Urothelium cell line (cell line): Measurements from ENCODE around the gene ATP13A3.

Experiments
- DNase-seq: peaks from one replicate; pipeline ENCODE4 v3.0.0; 2011; ENCODE audit warnings: low spot score, mixed read lengths
- FAIRE-seq: peaks from 2 replicates; lab custom pipeline; 2011; peaks lifted over from hg19 to GRCh38; lab: Jason Lieb, UNC

ATP13A3 gene

DNA sequence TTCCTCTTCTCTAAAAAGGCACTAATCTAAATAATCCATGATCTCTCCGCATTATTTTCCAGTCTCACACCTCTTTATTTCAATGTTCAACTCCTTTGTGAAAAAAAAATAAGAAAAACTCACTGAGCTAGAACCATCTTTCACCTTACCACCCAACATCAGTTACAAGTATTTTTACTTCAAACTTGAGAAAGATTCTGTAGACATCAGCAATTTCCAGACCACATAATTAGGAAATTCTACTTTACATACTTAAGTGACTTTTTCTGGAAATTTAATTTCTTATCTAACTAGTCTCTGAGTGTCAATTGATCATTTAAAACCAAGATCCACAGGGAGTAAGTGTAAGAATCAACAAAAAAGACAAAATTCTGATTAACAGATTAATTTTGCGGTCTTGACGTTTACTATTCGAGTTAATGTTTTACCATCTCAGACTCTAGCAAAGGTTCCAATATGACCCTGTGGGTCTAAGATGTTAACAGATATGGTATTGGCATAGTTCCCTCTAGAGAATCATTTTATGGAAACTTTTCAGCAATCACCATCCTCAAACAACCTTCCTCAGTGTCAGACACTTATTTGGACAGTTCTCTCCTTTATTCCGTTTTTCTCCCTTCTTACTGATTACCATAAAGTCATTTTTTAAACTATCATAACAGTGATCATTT is 5.1 kb downstream of the ATP13A3 start:
- no peak for FAIRE-seq
- no peak for DNase-seq

DNA sequence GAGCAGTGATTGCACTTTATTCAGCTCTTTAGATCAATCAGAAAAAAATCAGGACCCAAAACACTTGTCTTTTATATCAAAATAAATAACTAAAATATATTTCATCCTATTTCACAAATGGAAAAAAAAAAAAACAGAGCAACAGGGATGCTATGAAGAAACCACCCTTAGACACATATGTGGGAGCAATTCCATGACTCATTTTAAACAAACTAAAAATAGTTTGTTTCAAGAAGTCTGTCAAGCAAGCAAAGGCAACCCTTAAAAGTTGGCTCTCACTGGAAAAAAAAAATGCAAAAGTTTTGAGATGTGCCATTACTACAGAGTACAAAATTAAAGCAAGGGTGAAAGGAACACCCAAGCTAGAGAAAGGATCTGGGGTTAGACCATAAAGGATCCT is 5.7 kb downstream of the ATP13A3 start:
- FAIRE-seq, result no peak
- DNase-seq, result no peak

DNA sequence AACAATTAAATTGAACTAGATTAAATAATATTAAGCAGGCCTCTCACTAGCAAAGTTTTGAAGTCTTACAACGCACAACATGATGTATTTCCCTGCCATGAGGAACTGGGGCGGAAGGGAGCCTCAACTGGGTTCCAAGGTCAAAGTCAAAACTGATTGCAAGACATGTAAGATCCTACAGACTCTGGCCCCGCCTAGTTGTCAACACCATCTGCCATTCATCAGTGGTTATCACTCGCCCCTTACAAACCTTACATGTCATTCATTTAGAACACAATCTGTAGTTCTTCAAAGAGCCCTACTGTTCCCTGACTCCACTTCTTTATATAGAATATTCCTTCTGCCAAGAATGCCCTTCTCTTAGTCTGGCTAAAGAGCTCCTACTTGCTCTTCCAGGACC is 10.0 kb downstream of the ATP13A3 start:
- no peak for DNase-seq
- FAIRE-seq, result no peak

DNA sequence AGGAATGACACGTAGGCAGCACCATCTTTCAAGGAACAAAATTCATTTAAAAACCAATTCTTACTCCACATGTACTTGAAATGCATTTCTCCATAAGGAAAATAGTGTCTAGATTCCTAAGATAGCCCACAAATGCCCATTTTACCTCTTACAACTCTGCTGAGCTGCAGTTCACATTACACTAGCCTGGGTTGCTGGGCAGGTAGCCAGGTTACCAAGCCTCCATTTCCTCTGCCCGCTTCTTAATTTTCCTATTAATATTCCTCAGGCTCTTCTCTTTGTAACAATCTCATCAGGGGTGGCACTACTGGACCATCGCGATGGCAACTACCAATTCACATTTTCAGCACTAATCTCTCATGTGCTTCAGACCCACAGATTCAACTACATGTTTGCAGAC is 10.8 kb downstream of the ATP13A3 start:
- DNase-seq, result no peak

DNA sequence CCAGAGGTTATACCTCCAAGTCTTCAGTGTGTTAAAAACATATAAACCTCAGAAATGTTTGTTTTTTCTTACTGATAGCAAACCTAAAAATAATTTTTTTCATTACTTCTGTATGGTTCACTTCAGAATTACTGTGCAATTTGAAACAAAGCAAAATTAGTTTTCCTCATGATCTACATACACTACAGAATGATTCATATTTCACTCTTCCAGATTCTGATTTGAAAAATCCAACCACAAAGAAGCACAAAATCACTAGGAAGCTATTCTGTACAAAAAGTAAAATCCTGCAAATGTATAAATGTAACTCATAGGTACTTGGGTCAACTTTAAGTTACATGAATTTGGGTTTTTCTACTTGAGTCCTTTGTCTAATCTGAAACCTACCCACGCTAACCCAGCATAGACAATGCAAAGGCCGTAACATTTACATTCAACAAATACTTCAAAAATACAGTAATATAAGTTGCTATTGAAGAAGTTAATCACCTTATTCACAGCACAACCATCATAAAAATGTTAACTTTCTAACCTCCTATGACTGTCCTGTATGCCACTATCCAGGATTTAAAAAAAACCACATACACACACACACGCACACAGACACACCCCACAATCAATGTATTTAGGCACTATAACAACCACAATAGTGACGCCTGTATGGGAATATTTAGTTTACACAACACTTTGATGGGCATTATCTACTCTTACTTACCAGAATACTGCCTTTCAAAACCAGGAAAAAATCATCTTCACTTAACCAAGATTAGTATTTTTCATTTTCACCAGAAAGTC is 11.5 kb downstream of the ATP13A3 start:
- no peak for DNase-seq

More for the DNA sequence above, 10.8 kb downstream of the ATP13A3 start:
- no peak for FAIRE-seq

GRCh38 chr3:194474675-194475074 is 12.1 kb downstream of the ATP13A3 start:
- DNase-seq, result no peak
- FAIRE-seq, result no peak

More for the DNA sequence above, 11.5 kb downstream of the ATP13A3 start:
- FAIRE-seq, result no peak

DNA sequence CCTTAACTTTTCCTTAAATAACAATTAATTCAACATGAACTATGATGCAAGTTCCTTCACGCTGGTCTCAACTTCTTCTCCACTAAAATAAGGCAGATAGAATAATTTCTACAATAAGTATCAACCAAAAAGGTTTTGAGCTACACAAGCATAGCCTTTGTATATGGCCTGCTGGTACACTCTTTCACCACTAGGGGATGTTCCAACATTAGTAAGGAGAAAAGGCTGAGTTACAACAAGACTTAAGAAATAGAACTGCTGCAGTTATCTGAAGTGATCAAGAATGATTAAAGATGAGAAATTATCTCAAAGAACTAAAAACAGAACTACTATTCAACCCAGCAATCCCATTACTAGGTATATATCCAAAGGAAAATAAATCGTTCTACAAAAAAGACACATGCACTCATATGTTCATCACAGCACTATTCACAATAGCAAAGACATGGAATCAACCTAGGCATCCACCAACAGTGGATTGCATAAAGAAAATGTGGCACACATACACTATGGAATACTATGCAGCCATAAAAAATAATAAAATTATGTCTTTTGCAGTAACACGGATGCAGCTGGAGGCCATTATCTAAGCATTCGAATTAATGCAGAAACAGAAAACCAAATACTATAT is 14.4 kb downstream of the ATP13A3 start:
- DNase-seq, result no peak
- no peak for FAIRE-seq

GRCh38 chr3:194471863-194472262 is 14.9 kb downstream of the ATP13A3 start:
- DNase-seq, result no peak
- FAIRE-seq, result no peak

- DNase-seq (no peak), FAIRE-seq (no peak)
Measured at GRCh38 chr3:194470615-194471014, 16.2 kb downstream of the ATP13A3 start.

DNA sequence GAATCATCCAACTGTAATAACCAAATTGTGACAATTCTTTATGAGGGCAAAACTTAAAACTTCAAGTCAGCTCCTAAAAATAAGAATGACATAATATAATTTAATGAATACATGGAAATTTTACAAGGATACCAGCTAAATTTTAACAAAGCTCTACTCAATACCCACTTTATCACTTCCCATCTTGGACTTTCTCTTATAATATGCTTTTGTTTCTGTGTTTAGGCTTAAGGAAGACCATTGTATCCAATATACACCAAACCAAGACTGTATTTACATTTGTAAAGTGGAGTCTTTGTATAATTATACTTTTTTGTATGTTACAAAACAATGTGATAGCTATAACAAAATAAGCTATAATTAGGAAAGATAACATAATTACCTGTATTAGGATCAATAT is 16.8 kb downstream of the ATP13A3 start:
- DNase-seq (no peak), FAIRE-seq (no peak)

DNA sequence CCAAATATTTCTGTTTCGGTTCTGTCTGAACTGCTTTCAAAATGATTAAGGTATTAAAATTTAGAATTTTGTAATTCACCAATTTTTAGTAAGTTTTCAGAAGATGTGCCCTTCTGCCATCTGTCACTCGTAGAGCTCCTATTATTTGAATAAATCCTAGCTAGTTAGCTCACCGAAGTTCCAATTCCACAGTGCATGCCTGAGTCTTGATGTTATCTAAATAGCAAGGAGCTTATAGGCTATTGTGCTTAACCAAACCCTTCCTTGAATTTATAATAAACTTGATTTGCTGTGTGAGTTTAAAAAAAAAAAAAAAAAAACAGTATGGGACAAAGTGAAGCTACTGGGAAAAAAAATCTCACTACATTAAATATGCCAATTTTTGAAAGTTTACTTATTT is 18.7 kb downstream of the ATP13A3 start:
- DNase-seq (no peak), FAIRE-seq (no peak)

GRCh38 chr3:194466761-194467356 is 19.9 kb downstream of the ATP13A3 start:
- FAIRE-seq (no peak), DNase-seq (no peak)

GRCh38 chr3:194465920-194466570 is 20.8 kb downstream of the ATP13A3 start:
- no peak for FAIRE-seq
- no peak for DNase-seq

GRCh38 chr3:194465246-194465645 is 21.6 kb downstream of the ATP13A3 start:
- FAIRE-seq, result no peak
- no peak for DNase-seq

DNA sequence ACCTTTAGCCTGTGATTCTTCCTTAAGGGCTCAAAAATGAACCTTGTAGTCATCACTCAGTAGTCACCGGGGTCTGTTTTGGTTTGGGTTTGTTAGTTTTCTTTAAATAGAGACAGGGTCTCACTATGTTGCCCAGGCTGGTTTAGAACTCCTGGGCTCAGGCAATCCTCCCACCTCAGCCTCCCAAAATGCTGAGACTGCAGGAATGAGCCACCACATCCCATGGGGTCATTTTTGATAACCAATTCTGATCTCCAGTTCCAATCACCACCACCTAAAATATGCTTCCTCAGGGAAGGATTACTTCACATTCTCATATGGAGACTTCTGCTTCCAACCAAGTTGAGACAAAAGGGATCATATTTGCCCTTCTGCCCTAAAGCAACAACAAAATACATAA is 22.1 kb downstream of the ATP13A3 start:
- FAIRE-seq (no peak), DNase-seq (no peak)

- DNase-seq, result no peak
- no peak for FAIRE-seq
Measured at GRCh38 chr3:194462936-194463335, 23.9 kb downstream of the ATP13A3 start.

- FAIRE-seq, result no peak
- DNase-seq, result no peak
Measured at GRCh38 chr3:194460566-194460965, 26.2 kb downstream of the ATP13A3 start.

- FAIRE-seq (no peak), DNase-seq (no peak)
Measured at GRCh38 chr3:194458131-194458530, 28.7 kb downstream of the ATP13A3 start.

DNA sequence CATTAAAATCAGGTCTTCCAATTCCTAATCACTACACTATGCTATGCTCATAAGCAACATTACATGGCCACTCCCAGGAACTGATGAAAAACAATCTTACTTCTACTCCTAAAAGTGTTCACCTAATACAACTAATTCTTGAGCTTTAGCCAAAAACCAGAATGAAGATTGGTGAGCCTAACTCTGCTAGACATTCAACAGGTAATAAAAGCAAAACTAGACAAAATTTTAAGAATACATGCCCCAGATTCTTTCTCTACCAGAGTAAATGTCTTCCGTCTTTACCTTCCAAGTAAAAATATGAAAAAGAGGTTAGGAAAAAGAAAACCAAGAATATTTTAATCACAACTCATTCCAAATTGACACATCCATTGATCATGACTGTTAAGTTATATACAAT is 31.3 kb downstream of the ATP13A3 start:
- no peak for DNase-seq
- no peak for FAIRE-seq

GRCh38 chr3:194450341-194450740 is 36.5 kb downstream of the ATP13A3 start:
- no peak for DNase-seq
- no peak for FAIRE-seq

DNA sequence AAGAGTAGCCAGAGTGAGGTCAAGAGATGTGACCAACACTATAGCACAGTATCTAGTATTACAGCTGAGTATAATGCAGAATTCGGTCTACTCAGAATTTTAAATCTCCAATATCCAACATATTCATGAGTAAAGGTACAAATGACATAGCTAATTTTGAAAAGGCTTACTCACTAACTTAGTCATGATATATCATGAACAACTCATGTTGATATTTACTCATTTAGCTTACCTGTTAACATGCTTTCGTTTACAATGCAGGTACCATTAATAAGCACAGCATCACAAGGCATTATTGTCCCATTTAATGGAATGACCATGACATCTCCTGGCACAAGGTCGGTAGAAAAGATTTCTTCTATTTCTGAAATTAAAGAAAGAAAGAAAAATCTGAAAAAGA is 36.9 kb downstream of the ATP13A3 start:
- no peak for FAIRE-seq
- no peak for DNase-seq
